Measurements from ENCODE around the gene HSPB7. TPM values are rescaled to one million over a fixed set of nuclear protein-coding genes. Genes with fewer than 3 reads are reported as not detected.
"Not testable (repeated sequence)": the region's sequence is repeated elsewhere in the genome, so short reads cannot be mapped to it uniquely, and the experiment has no call there.

The HSPB7 gene
- total and polyA plus RNA-seq, 2 donors (not counting 1 experiment from before 2014, with no cell fraction given), result 4.5 to 10.1 TPM

DNA sequence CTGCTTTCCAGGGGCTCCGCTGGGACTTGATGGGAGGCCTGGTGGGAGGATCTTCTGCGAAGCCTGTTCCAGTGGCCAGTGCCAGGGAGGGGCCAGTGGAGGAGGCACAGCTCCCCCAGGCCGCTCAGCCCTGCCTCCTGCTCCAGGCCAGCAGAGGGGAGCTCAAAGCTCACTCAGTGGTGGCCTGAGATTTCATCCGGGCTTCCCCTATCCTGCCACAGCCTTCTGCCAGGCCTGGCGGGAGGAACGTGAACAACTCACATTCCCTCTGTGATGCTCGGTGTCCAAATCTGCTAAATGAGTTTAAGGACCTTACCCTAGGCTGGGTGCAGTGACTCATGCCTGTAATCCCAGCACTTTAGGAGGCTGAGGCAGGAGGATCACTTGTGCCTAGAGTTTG lies 29.0 kb upstream of the HSPB7 start:
- Histone ChIP-seq H3K36me3 (ENCODE audit: control insufficient read depth, insufficient read depth, low read length) (no peaks in the 10 kb centered on the region), H4K20me1 (ENCODE audit: control insufficient read depth, extremely low read depth, insufficient read depth, low read length) (no peaks in the 10 kb centered on the region), H3K79me2 (ENCODE audit: control insufficient read depth, insufficient read depth, low read length) (no peaks in the 10 kb centered on the region), H3K9ac (ENCODE audit: insufficient read depth, low read length) (no peak overlapping the region), H2AFZ (ENCODE audit: low read length) (no peak overlapping the region), H3K4me2 (ENCODE audit: extremely low read depth, insufficient read depth, low read length) (no peak overlapping the region), H3K27ac (ENCODE audit: insufficient read depth, low read length) (no peak overlapping the region), H3K9me3 (ENCODE audit: control insufficient read depth, insufficient read depth, low read depth, low read length) (no peaks in the 10 kb centered on the region), H3K27me3 (ENCODE audit: control insufficient read depth, insufficient read depth, low read length) (no peaks in the 10 kb centered on the region), H3K4me1 (ENCODE audit: control insufficient read depth, extremely low read depth, insufficient read depth, low read length) (no peaks in the 10 kb centered on the region), H3K4me3 (replicated peaks in 1 of 4; ENCODE audit: control extremely low read depth in 1 of 4, insufficient read depth in 1 of 4, low read depth in 3 of 4, low read length in 4 of 4) (no peak overlapping the region)
- TF ChIP-seq EZH2 (IDR thresholded peaks at IDR 0.05; ENCODE audit: low read length, missing control alignments), result no peak
- TF ChIP-seq CTCF (conservative IDR thresholded peaks at IDR 0.05 in 1 of 2, IDR thresholded peaks at IDR 0.05 in 1 of 2; ENCODE audit: low read depth in 1 of 2, low read length in 2 of 2), result no peak
- DNase-seq (ENCODE audit: low read depth in 2 of 2), result peak; percentile 6 to 15

- no peak overlapping the region for H3K9ac ChIP-seq (ENCODE audit: insufficient read depth, low read length)
- no peak overlapping the region for H3K27ac ChIP-seq (ENCODE audit: insufficient read depth, low read length)
- TF ChIP-seq CTCF (conservative IDR thresholded peaks at IDR 0.05 in 1 of 2, IDR thresholded peaks at IDR 0.05 in 1 of 2; ENCODE audit: low read depth in 1 of 2, low read length in 2 of 2), result no peak
- TF ChIP-seq EZH2 (IDR thresholded peaks at IDR 0.05; ENCODE audit: low read length, missing control alignments), result no peak
Observed at GRCh38 chr1:16043950-16044349, 26.1 kb upstream of the HSPB7 start.

DNA sequence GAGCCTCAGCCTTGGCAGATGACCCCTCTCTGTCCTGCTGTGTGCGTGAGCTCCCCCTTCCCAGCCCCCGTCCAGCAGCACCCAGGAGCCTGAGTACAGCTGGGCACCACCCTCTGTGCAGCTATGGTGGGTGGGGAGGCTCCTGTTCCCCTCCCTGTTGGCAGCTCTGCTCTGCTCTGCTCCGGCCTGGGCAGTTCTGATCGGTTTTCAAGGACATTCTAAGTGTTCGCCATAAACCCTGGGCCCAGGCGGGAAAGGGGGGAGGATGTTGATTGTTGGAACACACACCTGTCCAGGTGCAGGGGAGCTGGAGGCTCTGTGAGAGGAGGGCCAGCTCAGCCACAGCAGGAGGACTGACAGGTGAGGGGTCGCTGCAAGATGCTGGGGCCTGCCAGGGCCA lies 25.7 kb upstream of the HSPB7 start, which contains the start of gene CLCNKB:
Gene CLCNKB, plus strand, starts transcription at position 262 of the 400 bp plus-strand sequence. CDS start 711 bp downstream, outside the sequence.
- Histone ChIP-seq H3K4me2 (ENCODE audit: extremely low read depth, insufficient read depth, low read length) (no peak within 1 kb of the TSS), H3K9me3 (ENCODE audit: control insufficient read depth, insufficient read depth, low read depth, low read length) (no peaks in the 10 kb centered on the region), H3K79me2 (ENCODE audit: control insufficient read depth, insufficient read depth, low read length) (no peaks in the 10 kb centered on the region), H3K27me3 (ENCODE audit: control insufficient read depth, insufficient read depth, low read length) (no peaks in the 10 kb centered on the region), H2AFZ (ENCODE audit: low read length) (no peak within 1 kb of the TSS), H3K36me3 (ENCODE audit: control insufficient read depth, insufficient read depth, low read length) (no peaks in the 10 kb centered on the region), H3K4me1 (ENCODE audit: control insufficient read depth, extremely low read depth, insufficient read depth, low read length) (no peaks in the 10 kb centered on the region), H3K27ac (ENCODE audit: insufficient read depth, low read length) (no peak within 1 kb of the TSS), H4K20me1 (ENCODE audit: control insufficient read depth, extremely low read depth, insufficient read depth, low read length) (no peaks in the 10 kb centered on the region), H3K9ac (ENCODE audit: insufficient read depth, low read length) (no peak within 1 kb of the TSS), H3K4me3 (replicated peaks in 1 of 4; ENCODE audit: control extremely low read depth in 1 of 4, insufficient read depth in 1 of 4, low read depth in 3 of 4, low read length in 4 of 4) (no peak within 1 kb of the TSS)
- DNase-seq (ENCODE audit: low read depth in 2 of 2), result no peak
- TF ChIP-seq CTCF (conservative IDR thresholded peaks at IDR 0.05 in 1 of 2, IDR thresholded peaks at IDR 0.05 in 1 of 2; ENCODE audit: low read depth in 1 of 2, low read length in 2 of 2) (no peak), EZH2 (IDR thresholded peaks at IDR 0.05; ENCODE audit: low read length, missing control alignments) (no peak)

More at GRCh38 chr1:16043950-16044349, 26.1 kb upstream of the HSPB7 start:
- no peaks in the 10 kb centered on the region for H4K20me1 ChIP-seq (ENCODE audit: control insufficient read depth, extremely low read depth, insufficient read depth, low read length)
- no peak overlapping the region for H3K4me2 ChIP-seq (ENCODE audit: extremely low read depth, insufficient read depth, low read length)
- no peak overlapping the region for H2AFZ ChIP-seq (ENCODE audit: low read length)
- H3K36me3 ChIP-seq (ENCODE audit: control insufficient read depth, insufficient read depth, low read length), result no peaks in the 10 kb centered on the region
- no peaks in the 10 kb centered on the region for H3K27me3 ChIP-seq (ENCODE audit: control insufficient read depth, insufficient read depth, low read length)
- no peak for DNase-seq (ENCODE audit: low read depth in 2 of 2)
- H3K4me1 ChIP-seq (ENCODE audit: control insufficient read depth, extremely low read depth, insufficient read depth, low read length), result no peaks in the 10 kb centered on the region
- no peaks in the 10 kb centered on the region for H3K9me3 ChIP-seq (ENCODE audit: control insufficient read depth, insufficient read depth, low read depth, low read length)
- H3K79me2 ChIP-seq (ENCODE audit: control insufficient read depth, insufficient read depth, low read length), result no peaks in the 10 kb centered on the region
- H3K4me3 ChIP-seq (replicated peaks in 1 of 4; ENCODE audit: control extremely low read depth in 1 of 4, insufficient read depth in 1 of 4, low read depth in 3 of 4, low read length in 4 of 4), result no peak overlapping the region

GRCh38 chr1:16042654-16043053 lies 24.8 kb upstream of the HSPB7 start:
- H3K79me2 ChIP-seq (ENCODE audit: control insufficient read depth, insufficient read depth, low read length), result not testable (repeated sequence)

More at GRCh38 chr1:16042654-16043053, 24.8 kb upstream of the HSPB7 start:
- not testable (repeated sequence) for H3K4me3 ChIP-seq (replicated peaks in 1 of 4; ENCODE audit: control extremely low read depth in 1 of 4, insufficient read depth in 1 of 4, low read depth in 3 of 4, low read length in 4 of 4); H2AFZ ChIP-seq (ENCODE audit: low read length); H3K4me1 ChIP-seq (ENCODE audit: control insufficient read depth, extremely low read depth, insufficient read depth, low read length); H3K36me3 ChIP-seq (ENCODE audit: control insufficient read depth, insufficient read depth, low read length); DNase-seq (ENCODE audit: low read depth in 2 of 2); H4K20me1 ChIP-seq (ENCODE audit: control insufficient read depth, extremely low read depth, insufficient read depth, low read length); H3K9ac ChIP-seq (ENCODE audit: insufficient read depth, low read length); H3K27ac ChIP-seq (ENCODE audit: insufficient read depth, low read length); H3K27me3 ChIP-seq (ENCODE audit: control insufficient read depth, insufficient read depth, low read length); H3K9me3 ChIP-seq (ENCODE audit: control insufficient read depth, insufficient read depth, low read depth, low read length); H3K4me2 ChIP-seq (ENCODE audit: extremely low read depth, insufficient read depth, low read length)

Data from fibroblast of lung (primary cell).